Esophagus squamous epithelium (tissue), 4 donors: ENCODE data around the gene TMTC1.

Experiments used
- POLR2A ChIP-seq, 4 donors: fragments of 450-650 bp; IDR thresholded peaks; one replicate each; pipeline ENCODE4 v1.6.1; 2017; ENCODE audit warnings: antibody characterized with exemption in 4 of 4, mild to moderate bottlenecking in 4 of 4, moderate library complexity in 3 of 4
- TF ChIP-seq, protein P1 (sequence below), 6 experiments: fragments of 450-650 bp in 4 of 6; fragments of 200-600 bp in 2 of 6; sonication (generic) in 2 of 6; IDR thresholded peaks; one replicate each; pipeline ENCODE4 v1.5.1; 2016 to 2019; ENCODE audit warnings: antibody characterized with exemption in 6 of 6, mild to moderate bottlenecking in 4 of 6, moderate library complexity in 4 of 6

DNA sequence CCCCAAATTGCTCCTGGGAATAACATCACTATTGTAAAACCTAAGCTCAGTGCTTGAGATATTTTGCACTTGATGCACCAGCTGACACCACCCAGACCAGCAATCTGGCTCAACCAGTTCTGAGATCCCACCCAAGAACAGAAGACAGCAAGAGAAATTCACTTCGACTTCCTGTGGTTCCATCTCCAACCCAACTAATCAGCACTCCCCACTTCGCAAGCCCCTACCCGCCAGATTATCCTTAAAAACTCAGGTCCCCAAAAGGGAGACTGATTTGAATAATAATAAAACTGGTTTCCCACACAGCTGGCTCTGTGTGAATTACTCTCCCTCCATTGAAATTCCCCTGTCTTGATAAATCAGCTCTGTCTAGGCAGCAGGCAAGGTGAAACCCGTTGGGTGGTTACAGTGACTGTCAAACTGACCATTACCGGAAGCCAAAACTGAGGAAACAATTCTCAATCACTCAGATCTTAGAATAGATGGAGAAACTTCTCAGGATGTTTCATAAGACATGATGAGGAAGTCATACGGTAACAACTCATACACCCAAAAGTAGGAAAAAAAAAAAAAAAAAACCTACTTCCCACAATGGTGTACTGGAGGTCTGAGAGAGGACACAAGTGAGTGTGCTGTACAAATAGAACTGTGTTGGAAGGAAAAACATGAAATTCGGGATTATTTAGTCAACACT, 92.4 kb downstream of the TMTC1 start:
- TF ChIP-seq, protein P1, sequence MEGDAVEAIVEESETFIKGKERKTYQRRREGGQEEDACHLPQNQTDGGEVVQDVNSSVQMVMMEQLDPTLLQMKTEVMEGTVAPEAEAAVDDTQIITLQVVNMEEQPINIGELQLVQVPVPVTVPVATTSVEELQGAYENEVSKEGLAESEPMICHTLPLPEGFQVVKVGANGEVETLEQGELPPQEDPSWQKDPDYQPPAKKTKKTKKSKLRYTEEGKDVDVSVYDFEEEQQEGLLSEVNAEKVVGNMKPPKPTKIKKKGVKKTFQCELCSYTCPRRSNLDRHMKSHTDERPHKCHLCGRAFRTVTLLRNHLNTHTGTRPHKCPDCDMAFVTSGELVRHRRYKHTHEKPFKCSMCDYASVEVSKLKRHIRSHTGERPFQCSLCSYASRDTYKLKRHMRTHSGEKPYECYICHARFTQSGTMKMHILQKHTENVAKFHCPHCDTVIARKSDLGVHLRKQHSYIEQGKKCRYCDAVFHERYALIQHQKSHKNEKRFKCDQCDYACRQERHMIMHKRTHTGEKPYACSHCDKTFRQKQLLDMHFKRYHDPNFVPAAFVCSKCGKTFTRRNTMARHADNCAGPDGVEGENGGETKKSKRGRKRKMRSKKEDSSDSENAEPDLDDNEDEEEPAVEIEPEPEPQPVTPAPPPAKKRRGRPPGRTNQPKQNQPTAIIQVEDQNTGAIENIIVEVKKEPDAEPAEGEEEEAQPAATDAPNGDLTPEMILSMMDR (IDR thresholded peaks at IDR 0.05): no peak
- no peak for TF ChIP-seq POLR2A (IDR thresholded peaks at IDR 0.05)
